Activated CD4-positive, alpha-beta T cell treated with anti-CD3 and anti-CD28 coated beads for 1 hour (primary cell): ENCODE data around the gene RILPL1.
"Not testable (repeated sequence)": the region's sequence is repeated elsewhere in the genome, so short reads cannot be mapped to it uniquely, and the experiment has no call there.

Source experiments
- DNase-seq: peaks from one replicate; pipeline ENCODE4 v3.0.0-alpha.2; 2020

RILPL1 gene

GRCh38 chr12:123533672-123534643 is at the start of gene RILPL1:
RILPL1 (minus strand) TSS chr12:123533719; CDS start chr12:123533482, 237 bp downstream.
- DNase-seq = peak; percentile 22

GRCh38 chr12:123580772-123581171 is 47.3 kb upstream of the RILPL1 start:
- no peak for DNase-seq

- DNase-seq = not testable (repeated sequence)
Observed at GRCh38 chr12:123578829-123579228, 45.3 kb upstream of the RILPL1 start.

- no peak for DNase-seq
Observed at GRCh38 chr12:123578243-123578642, 44.7 kb upstream of the RILPL1 start.

- DNase-seq = no peak
Observed at GRCh38 chr12:123576611-123577010, 43.1 kb upstream of the RILPL1 start.

GRCh38 chr12:123573870-123574269 is 40.4 kb upstream of the RILPL1 start:
- no peak for DNase-seq

- no peak for DNase-seq
Observed at GRCh38 chr12:123572391-123572790, 38.9 kb upstream of the RILPL1 start.

- no peak for DNase-seq
Observed at GRCh38 chr12:123571343-123571813, 37.9 kb upstream of the RILPL1 start.

GRCh38 chr12:123559468-123559867 is 25.9 kb upstream of the RILPL1 start:
- DNase-seq = no peak

GRCh38 chr12:123558487-123558886 is 25.0 kb upstream of the RILPL1 start:
- not testable (repeated sequence) for DNase-seq

- DNase-seq = not testable (repeated sequence)
Observed at GRCh38 chr12:123554843-123555242, 21.3 kb upstream of the RILPL1 start.

GRCh38 chr12:123554136-123554535 is 20.6 kb upstream of the RILPL1 start:
- DNase-seq = not testable (repeated sequence)

- no peak for DNase-seq
Observed at GRCh38 chr12:123550700-123551099, 17.2 kb upstream of the RILPL1 start.

GRCh38 chr12:123548107-123548506 is 14.6 kb upstream of the RILPL1 start:
- DNase-seq = no peak

GRCh38 chr12:123546281-123546680 is 12.8 kb upstream of the RILPL1 start:
- no peak for DNase-seq

GRCh38 chr12:123543541-123543940 is 10.0 kb upstream of the RILPL1 start:
- no peak for DNase-seq

- DNase-seq = no peak
Observed at GRCh38 chr12:123540899-123541662, 7.6 kb upstream of the RILPL1 start.

- DNase-seq = not testable (repeated sequence)
Observed at GRCh38 chr12:123535952-123536351, 2.4 kb upstream of the RILPL1 start.

GRCh38 chr12:123532808-123533649 is 490 bp downstream of the RILPL1 start:
- no peak for DNase-seq

GRCh38 chr12:123532019-123532418 is 1.5 kb downstream of the RILPL1 start:
- no peak for DNase-seq

- DNase-seq = no peak
Observed at GRCh38 chr12:123531091-123531490, 2.4 kb downstream of the RILPL1 start.

GRCh38 chr12:123530668-123531067 is 2.9 kb downstream of the RILPL1 start:
- no peak for DNase-seq

- no peak for DNase-seq
Observed at GRCh38 chr12:123529686-123530085, 3.8 kb downstream of the RILPL1 start.
